ENCODE results near the gene PCDHB11.
"Not testable (repeated sequence)": the region's sequence is repeated elsewhere in the genome, so short reads cannot be mapped to it uniquely, and the experiment has no call there.

Gene PCDHB11

DNA sequence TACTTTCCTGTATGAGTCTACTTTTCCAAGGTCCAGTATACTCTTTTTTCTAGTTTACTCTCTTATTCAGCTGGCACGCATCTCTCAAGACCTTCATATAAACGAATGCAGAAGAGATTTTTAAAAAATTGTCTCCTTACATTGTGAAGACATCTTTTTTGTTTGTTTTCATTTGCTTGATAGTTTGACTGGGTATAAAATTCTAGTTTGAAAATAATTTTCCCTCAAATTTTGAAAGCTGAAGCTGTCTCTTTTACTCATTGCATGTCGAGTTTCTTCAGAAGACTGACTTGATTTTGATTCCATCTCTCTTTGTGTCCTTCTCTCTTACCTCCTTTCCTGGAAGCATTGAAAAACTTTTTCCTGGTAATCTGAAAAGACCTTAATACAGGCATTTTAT, 3.1 kb upstream of the PCDHB11 start:
- Histone ChIP-seq H3K4me3 (replicated peaks; ENCODE audit: insufficient read depth, low read length) (no peak overlapping the region), H3K27ac (replicated peaks) (no peak overlapping the region), H3K27me3 (ENCODE audit: insufficient read depth, poor library complexity, severe bottlenecking) (no peaks in the 10 kb centered on the region)
- no peak for DNase-seq (ENCODE audit: low read depth in 1 of 2, low spot score in 1 of 2)
- TF ChIP-seq, protein P1, sequence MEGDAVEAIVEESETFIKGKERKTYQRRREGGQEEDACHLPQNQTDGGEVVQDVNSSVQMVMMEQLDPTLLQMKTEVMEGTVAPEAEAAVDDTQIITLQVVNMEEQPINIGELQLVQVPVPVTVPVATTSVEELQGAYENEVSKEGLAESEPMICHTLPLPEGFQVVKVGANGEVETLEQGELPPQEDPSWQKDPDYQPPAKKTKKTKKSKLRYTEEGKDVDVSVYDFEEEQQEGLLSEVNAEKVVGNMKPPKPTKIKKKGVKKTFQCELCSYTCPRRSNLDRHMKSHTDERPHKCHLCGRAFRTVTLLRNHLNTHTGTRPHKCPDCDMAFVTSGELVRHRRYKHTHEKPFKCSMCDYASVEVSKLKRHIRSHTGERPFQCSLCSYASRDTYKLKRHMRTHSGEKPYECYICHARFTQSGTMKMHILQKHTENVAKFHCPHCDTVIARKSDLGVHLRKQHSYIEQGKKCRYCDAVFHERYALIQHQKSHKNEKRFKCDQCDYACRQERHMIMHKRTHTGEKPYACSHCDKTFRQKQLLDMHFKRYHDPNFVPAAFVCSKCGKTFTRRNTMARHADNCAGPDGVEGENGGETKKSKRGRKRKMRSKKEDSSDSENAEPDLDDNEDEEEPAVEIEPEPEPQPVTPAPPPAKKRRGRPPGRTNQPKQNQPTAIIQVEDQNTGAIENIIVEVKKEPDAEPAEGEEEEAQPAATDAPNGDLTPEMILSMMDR (IDR thresholded peaks at IDR 0.05; ENCODE audit: insufficient read depth, low read length), result no peak
- TF ChIP-seq REST (IDR thresholded peaks at IDR 0.05; ENCODE audit: insufficient replicate concordance, low read depth) (no peak), GABPA (IDR thresholded peaks at IDR 0.05; ENCODE audit: low read depth) (no peak), SPI1 (IDR thresholded peaks at IDR 0.05; ENCODE audit: borderline replicate concordance, low read depth) (no peak), POLR2AphosphoS5 (IDR thresholded peaks at IDR 0.05; ENCODE audit: low read depth) (no peak)

GRCh38 chr5:141201126-141201525, 1.7 kb downstream of the PCDHB11 start:
- H3K4me3 ChIP-seq (replicated peaks; ENCODE audit: insufficient read depth, low read length); DNase-seq (ENCODE audit: low read depth in 1 of 2, low spot score in 1 of 2); H3K27ac ChIP-seq (replicated peaks): not testable (repeated sequence)

DNA sequence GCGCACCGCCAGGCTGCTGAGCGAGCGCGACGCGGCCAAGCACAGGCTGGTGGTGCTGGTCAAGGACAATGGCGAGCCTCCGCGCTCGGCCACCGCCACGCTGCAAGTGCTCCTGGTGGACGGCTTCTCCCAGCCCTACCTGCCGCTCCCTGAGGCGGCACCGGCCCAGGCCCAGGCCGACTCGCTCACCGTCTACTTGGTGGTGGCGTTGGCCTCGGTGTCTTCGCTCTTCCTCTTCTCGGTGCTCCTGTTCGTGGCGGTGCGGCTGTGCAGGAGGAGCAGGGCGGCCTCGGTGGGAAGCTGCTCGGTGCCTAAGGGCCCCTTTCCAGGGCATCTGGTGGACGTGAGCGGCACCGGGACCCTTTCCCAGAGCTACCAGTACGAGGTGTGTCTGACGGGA, 2.2 kb downstream of the PCDHB11 start:
- H3K27ac ChIP-seq (replicated peaks); DNase-seq (ENCODE audit: low read depth in 1 of 2, low spot score in 1 of 2); H3K4me3 ChIP-seq (replicated peaks; ENCODE audit: insufficient read depth, low read length); H3K27me3 ChIP-seq (ENCODE audit: insufficient read depth, poor library complexity, severe bottlenecking): not testable (repeated sequence)

More at GRCh38 chr5:141201126-141201525, 1.7 kb downstream of the PCDHB11 start:
- not testable (repeated sequence) for H3K27me3 ChIP-seq (ENCODE audit: insufficient read depth, poor library complexity, severe bottlenecking)

DNA sequence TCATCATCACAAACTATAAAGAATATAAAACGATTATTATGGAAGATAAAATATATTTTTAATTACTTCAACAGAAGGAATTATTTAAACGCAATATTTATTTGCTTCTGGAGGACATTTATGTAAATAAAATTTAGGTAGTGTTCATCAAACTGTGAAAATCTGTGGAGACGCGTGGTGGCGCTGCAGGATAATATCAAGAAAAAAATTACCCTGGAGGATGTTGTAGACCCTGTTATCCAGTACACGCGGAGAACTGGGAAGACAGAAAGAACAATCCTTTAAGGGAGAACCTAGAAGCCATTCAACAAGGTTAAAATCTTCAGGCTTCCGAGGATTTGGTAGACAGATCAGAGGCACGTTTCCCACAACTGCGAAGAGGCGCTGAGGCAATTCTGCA, 9.1 kb downstream of the PCDHB11 start, which contains the start of gene PCDHB12:
TSS of gene PCDHB12 (plus strand) at position 242 of the 400 bp plus-strand sequence. CDS start 189 bp downstream, outside the sequence.
- DNase-seq (ENCODE audit: low read depth in 1 of 2, low spot score in 1 of 2), result no peak
- TF ChIP-seq GABPA (IDR thresholded peaks at IDR 0.05; ENCODE audit: low read depth), result no peak
- TF ChIP-seq SPI1 (IDR thresholded peaks at IDR 0.05; ENCODE audit: borderline replicate concordance, low read depth), result no peak
- TF ChIP-seq, protein P1 (IDR thresholded peaks at IDR 0.05; ENCODE audit: insufficient read depth, low read length), result no peak
- no peak for TF ChIP-seq POLR2AphosphoS5 (IDR thresholded peaks at IDR 0.05; ENCODE audit: low read depth)
- TF ChIP-seq REST (IDR thresholded peaks at IDR 0.05; ENCODE audit: insufficient replicate concordance, low read depth), result no peak
- no peak within 1 kb of the TSS for H3K4me3 ChIP-seq (replicated peaks; ENCODE audit: insufficient read depth, low read length)
- no peak within 1 kb of the TSS for H3K27ac ChIP-seq (replicated peaks)
- no peaks in the 10 kb centered on the region for H3K27me3 ChIP-seq (ENCODE audit: insufficient read depth, poor library complexity, severe bottlenecking)

DNA sequence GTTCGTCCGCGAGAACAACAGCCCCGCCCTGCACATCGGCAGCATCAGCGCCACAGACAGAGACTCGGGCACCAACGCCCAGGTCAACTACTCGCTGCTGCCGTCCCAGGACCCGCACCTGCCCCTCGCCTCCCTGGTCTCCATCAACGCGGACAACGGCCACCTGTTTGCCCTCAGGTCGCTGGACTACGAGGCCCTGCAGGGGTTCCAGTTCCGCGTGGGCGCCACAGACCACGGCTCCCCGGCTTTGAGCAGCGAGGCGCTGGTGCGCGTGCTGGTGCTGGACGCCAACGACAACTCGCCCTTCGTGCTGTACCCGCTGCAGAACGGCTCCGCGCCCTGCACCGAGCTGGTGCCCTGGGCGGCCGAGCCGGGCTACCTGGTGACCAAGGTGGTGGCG, 10.9 kb downstream of the PCDHB11 start:
- not testable (repeated sequence) for H3K27ac ChIP-seq (replicated peaks); H3K4me3 ChIP-seq (replicated peaks; ENCODE audit: insufficient read depth, low read length); H3K27me3 ChIP-seq (ENCODE audit: insufficient read depth, poor library complexity, severe bottlenecking); DNase-seq (ENCODE audit: low read depth in 1 of 2, low spot score in 1 of 2)

DNA sequence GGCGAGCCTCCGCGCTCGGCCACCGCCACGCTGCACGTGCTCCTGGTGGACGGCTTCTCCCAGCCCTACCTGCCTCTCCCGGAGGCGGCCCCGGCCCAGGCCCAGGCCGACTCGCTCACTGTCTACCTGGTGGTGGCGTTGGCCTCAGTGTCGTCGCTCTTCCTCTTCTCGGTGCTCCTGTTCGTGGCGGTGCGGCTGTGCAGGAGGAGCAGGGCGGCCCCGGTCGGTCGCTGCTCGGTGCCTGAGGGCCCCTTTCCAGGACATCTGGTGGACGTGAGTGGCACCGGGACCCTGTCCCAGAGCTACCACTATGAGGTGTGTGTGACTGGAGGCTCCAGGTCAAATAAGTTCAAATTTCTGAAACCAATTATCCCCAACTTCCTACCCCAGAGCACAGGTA, 11.4 kb downstream of the PCDHB11 start:
- DNase-seq (ENCODE audit: low read depth in 1 of 2, low spot score in 1 of 2); H3K27ac ChIP-seq (replicated peaks); H3K27me3 ChIP-seq (ENCODE audit: insufficient read depth, poor library complexity, severe bottlenecking); H3K4me3 ChIP-seq (replicated peaks; ENCODE audit: insufficient read depth, low read length): not testable (repeated sequence)

GRCh38 chr5:141213656-141214339, 14.4 kb downstream of the PCDHB11 start, which contains the start of gene PCDHB13:
Gene PCDHB13, plus strand, starts transcription at chr5:141213919. Its CDS starts 205 bp downstream, at chr5:141214124.
- DNase-seq (ENCODE audit: low read depth in 1 of 2, low spot score in 1 of 2); H3K27ac ChIP-seq (replicated peaks); H3K4me3 ChIP-seq (replicated peaks; ENCODE audit: insufficient read depth, low read length); H3K27me3 ChIP-seq (ENCODE audit: insufficient read depth, poor library complexity, severe bottlenecking): not testable (repeated sequence)

DNA sequence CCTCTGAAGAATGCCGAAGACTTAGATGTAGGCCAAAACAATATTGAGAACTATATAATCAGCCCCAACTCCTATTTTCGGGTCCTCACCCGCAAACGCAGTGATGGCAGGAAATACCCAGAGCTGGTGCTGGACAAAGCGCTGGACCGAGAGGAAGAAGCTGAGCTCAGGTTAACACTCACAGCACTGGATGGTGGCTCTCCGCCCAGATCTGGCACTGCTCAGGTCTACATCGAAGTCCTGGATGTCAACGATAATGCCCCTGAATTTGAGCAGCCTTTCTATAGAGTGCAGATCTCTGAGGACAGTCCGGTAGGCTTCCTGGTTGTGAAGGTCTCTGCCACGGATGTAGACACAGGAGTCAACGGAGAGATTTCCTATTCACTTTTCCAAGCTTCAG, 15.2 kb downstream of the PCDHB11 start:
- not testable (repeated sequence) for H3K4me3 ChIP-seq (replicated peaks; ENCODE audit: insufficient read depth, low read length); H3K27ac ChIP-seq (replicated peaks); H3K27me3 ChIP-seq (ENCODE audit: insufficient read depth, poor library complexity, severe bottlenecking); DNase-seq (ENCODE audit: low read depth in 1 of 2, low spot score in 1 of 2)

DNA sequence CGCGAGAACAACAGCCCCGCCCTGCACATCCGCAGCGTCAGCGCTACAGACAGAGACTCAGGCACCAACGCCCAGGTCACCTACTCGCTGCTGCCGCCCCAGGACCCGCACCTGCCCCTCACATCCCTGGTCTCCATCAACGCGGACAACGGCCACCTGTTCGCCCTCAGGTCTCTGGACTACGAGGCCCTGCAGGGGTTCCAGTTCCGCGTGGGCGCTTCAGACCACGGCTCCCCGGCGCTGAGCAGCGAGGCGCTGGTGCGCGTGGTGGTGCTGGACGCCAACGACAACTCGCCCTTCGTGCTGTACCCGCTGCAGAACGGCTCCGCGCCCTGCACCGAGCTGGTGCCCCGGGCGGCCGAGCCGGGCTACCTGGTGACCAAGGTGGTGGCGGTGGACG, 16.1 kb downstream of the PCDHB11 start:
- DNase-seq (ENCODE audit: low read depth in 1 of 2, low spot score in 1 of 2); H3K4me3 ChIP-seq (replicated peaks; ENCODE audit: insufficient read depth, low read length); H3K27me3 ChIP-seq (ENCODE audit: insufficient read depth, poor library complexity, severe bottlenecking); H3K27ac ChIP-seq (replicated peaks): not testable (repeated sequence)

Measured in HL-60 (cell line).